Tibial nerve (tissue), 4 donors: ENCODE results near the gene CALM3.

Experiments used
- CTCF ChIP-seq, 5 experiments: fragments of 200-600 bp in 3 of 5; fragments of 450-650 bp in 2 of 5; sonication (generic) in 3 of 5; IDR thresholded peaks; one replicate each; pipeline ENCODE4 v1.5.1; 2016 to 2019; ENCODE audit warnings: antibody characterized with exemption in 5 of 5, mild to moderate bottlenecking in 3 of 5, moderate library complexity in 2 of 5
- EP300 ChIP-seq, 2 donors: sonication (generic); formaldehyde crosslinking; IDR thresholded peaks; one replicate each; pipeline ENCODE4 v1.6.1; 2017; ENCODE audit warnings: antibody characterized with exemption in 2 of 2, mild to moderate bottlenecking in 1 of 2

GRCh38 chr19:46610413-46610775 is 9.3 kb downstream of the CALM3 start:
- TF ChIP-seq CTCF (IDR thresholded peaks at IDR 0.05): no peak
- TF ChIP-seq EP300 (IDR thresholded peaks at IDR 0.05): no peak
